Common myeloid progenitor, CD34-positive (primary cell): ENCODE data around the gene GPRC5B.
A peak's percentile ranks its signal among the peaks of the same experiment; 100 is the strongest.

Experiments used
- CTCF ChIA-PET: fragments of 350-600 bp; sonication (Branson Sonifier 250); formaldehyde crosslinking; loops from one replicate; lab custom pipeline; 2021; ENCODE audit warnings: antibody characterized with exemption; lab: Charles Lee
- POLR2A ChIA-PET: fragments of 350-600 bp; sonication (Branson Sonifier 250); formaldehyde crosslinking; loops from one replicate; lab custom pipeline; 2021; ENCODE audit warnings: antibody characterized with exemption; lab: Charles Lee
- DNase-seq, 3 donors: peaks; one replicate each; pipeline versions ENCODE4 v3.0.0 to v3.0.0-alpha.2; 2013
- H3K27ac ChIP-seq, 2 experiments: 1 replicate in 1 of 2; 2 replicates in 1 of 2; pipeline ENCODE4 v1.7.0; 2013; ENCODE audit warnings: inconsistent platforms in 2 of 2, low read length in 2 of 2, mild to moderate bottlenecking in 2 of 2, low read depth in 1 of 2, moderate library complexity in 1 of 2; ENCODE audit not compliant: severe bottlenecking in 2 of 2, insufficient read depth in 1 of 2, poor library complexity in 1 of 2
- H3K27me3 ChIP-seq, 5 experiments: replicated peaks in 2 of 5; 1 replicate in 3 of 5; 2 replicates in 2 of 5; pipeline versions ENCODE4 v1.6.1 to v1.7.0; 2013; ENCODE audit warnings: low read length in 4 of 5, mild to moderate bottlenecking in 2 of 5, moderate library complexity in 2 of 5, inconsistent platforms in 1 of 5; ENCODE audit not compliant: insufficient read depth in 5 of 5, control insufficient read depth in 4 of 5
- H3K36me3 ChIP-seq, 4 experiments: 1 replicate in 2 of 4; 2 replicates in 2 of 4; pipeline versions ENCODE4 v1.6.1 to v1.7.0; 2013; ENCODE audit warnings: low read length in 3 of 4, control low read depth in 1 of 4, mild to moderate bottlenecking in 1 of 4; ENCODE audit not compliant: control insufficient read depth in 4 of 4, insufficient read depth in 4 of 4
- H3K4me1 ChIP-seq, 4 experiments: 1 replicate in 3 of 4; 2 replicates in 1 of 4; pipeline versions ENCODE4 v1.6.1 to v1.7.1; 2013; ENCODE audit warnings: low read length in 3 of 4, mild to moderate bottlenecking in 3 of 4, control low read depth in 1 of 4, inconsistent platforms in 1 of 4, moderate library complexity in 1 of 4; ENCODE audit not compliant: control insufficient read depth in 4 of 4, insufficient read depth in 4 of 4; ENCODE audit errors: control extremely low read depth in 1 of 4
- H3K4me3 ChIP-seq, 7 experiments: 1 replicate in 4 of 7; 2 replicates in 3 of 7; pipeline versions ENCODE4 v1.5.1 to v1.7.0; 2013; ENCODE audit warnings: mild to moderate bottlenecking in 7 of 7, low read length in 6 of 7, moderate library complexity in 6 of 7, inconsistent platforms in 2 of 7, low read depth in 2 of 7, control low read depth in 1 of 7; ENCODE audit not compliant: insufficient read depth in 4 of 7, control insufficient read depth in 1 of 7; ENCODE audit errors: extremely low read depth in 1 of 7
- H3K9me3 ChIP-seq, 5 experiments: 1 replicate in 4 of 5; 2 replicates in 1 of 5; pipeline versions ENCODE4 v1.6.1 to v1.7.1; 2013; ENCODE audit warnings: low read length in 4 of 5, mild to moderate bottlenecking in 2 of 5, inconsistent platforms in 1 of 5, low read depth in 1 of 5, moderate library complexity in 1 of 5; ENCODE audit not compliant: control insufficient read depth in 4 of 5, insufficient read depth in 2 of 5; ENCODE audit errors: control extremely low read depth in 1 of 5
- whole genome bisulfite sequencing: methylation state at CpG from one replicate; pipeline ENCODE4 v1.1.5; 2013; ENCODE audit not compliant: insufficient coverage; 5-methylcytosine and 5-hydroxymethylcytosine counted together

GPRC5B gene

GRCh38 chr16:19831678-19832077 lies 53.0 kb downstream of the GPRC5B start:
- Histone ChIP-seq H3K9me3 (no peaks in the 10 kb centered on the region), H3K27me3 (no peaks in the 10 kb centered on the region), H3K4me3 (no peak overlapping the region), H3K27ac (no peak overlapping the region), H3K4me1 (peaks cover 0 to 8% (median 6%) of the 10 kb centered on the region in 4 experiments), H3K36me3 (no peaks in the 10 kb centered on the region)
- ChIA-PET POLR2A (no interaction called here), CTCF (no interaction called here)
- peak in 2 of 3 donors; percentile 17 to 24 for DNase-seq
- 94% methylated on average over 4 of the region's 6 CpGs for WGBS

GRCh38 chr16:19830902-19831560 lies 53.6 kb downstream of the GPRC5B start:
- no peak overlapping the region for H3K4me3 ChIP-seq
- H3K27me3 ChIP-seq: no peaks in the 10 kb centered on the region
- ChIA-PET POLR2A (no interaction called here), CTCF (no interaction called here)
- no peaks in the 10 kb centered on the region for H3K36me3 ChIP-seq
- peaks cover 0 to 6% (median 6%) of the 10 kb centered on the region in 4 experiments for H3K4me1 ChIP-seq
- H3K27ac ChIP-seq: no peak overlapping the region
- peak in 2 of 3 donors; percentile 51 to 62 for DNase-seq
- 100% methylated on average over 1 of the region's 5 CpGs for WGBS
- no peaks in the 10 kb centered on the region for H3K9me3 ChIP-seq

- CTCF ChIA-PET: no interaction called here
- Histone ChIP-seq H3K9me3 (no peaks in the 10 kb centered on the region), H3K4me3 (no peak overlapping the region), H3K36me3 (no peaks in the 10 kb centered on the region), H3K27me3 (no peaks in the 10 kb centered on the region), H3K4me1 (peaks cover 0 to 6% (median 4%) of the 10 kb centered on the region in 4 experiments), H3K27ac (no peak overlapping the region)
- no peak for DNase-seq
- WGBS: 95% methylated on average over 5 of the region's 9 CpGs
- POLR2A ChIA-PET: no interaction called here
These were observed 54.6 kb downstream of the GPRC5B start for GRCh38 chr16:19829844-19830692.

- Histone ChIP-seq H3K4me3 (no peak overlapping the region), H3K4me1 (no peaks in the 10 kb centered on the region), H3K27me3 (no peaks in the 10 kb centered on the region), H3K36me3 (no peaks in the 10 kb centered on the region), H3K27ac (no peak overlapping the region), H3K9me3 (no peaks in the 10 kb centered on the region)
- no peak for DNase-seq
- POLR2A ChIA-PET: no interaction called here
- WGBS: 100% methylated on average over 4 of the region's 5 CpGs
- CTCF ChIA-PET: no interaction called here
These were observed 60.4 kb downstream of the GPRC5B start for GRCh38 chr16:19824216-19824615.

- Histone ChIP-seq H3K4me3 (no peak overlapping the region), H3K27me3 (no peaks in the 10 kb centered on the region), H3K9me3 (no peaks in the 10 kb centered on the region), H3K27ac (no peak overlapping the region), H3K4me1 (no peaks in the 10 kb centered on the region), H3K36me3 (no peaks in the 10 kb centered on the region)
- no peak for DNase-seq
- WGBS: 87% methylated on average over 4 of the region's 6 CpGs
- ChIA-PET CTCF (no interaction called here), POLR2A (no interaction called here)
These were observed 61.3 kb downstream of the GPRC5B start for GRCh38 chr16:19823322-19823721.

DNA sequence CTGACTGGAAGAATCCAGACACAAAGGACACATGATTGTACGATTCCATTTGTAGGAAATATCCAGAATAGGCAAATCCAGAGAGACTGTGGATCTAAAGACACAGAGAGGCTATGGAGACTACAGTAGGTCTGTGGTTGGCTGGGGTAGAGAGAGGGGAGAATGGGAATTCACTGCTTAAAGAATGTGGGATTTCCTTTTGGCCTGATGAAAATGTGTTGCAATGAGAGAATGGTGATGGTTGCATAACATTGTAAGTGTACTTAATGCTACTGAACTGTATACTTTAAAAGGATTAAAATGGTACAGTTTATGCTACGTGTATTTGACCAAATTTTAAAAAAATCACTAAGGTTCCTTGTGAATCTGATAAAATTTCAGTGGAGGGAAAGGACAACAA lies 62.1 kb downstream of the GPRC5B start:
- Histone ChIP-seq H3K36me3 (no peaks in the 10 kb centered on the region), H3K27ac (no peak overlapping the region), H3K4me3 (no peak overlapping the region), H3K27me3 (no peaks in the 10 kb centered on the region), H3K4me1 (no peaks in the 10 kb centered on the region), H3K9me3 (no peaks in the 10 kb centered on the region)
- ChIA-PET POLR2A (no interaction called here), CTCF (no interaction called here)
- no peak for DNase-seq
- WGBS: 94% methylated on average over 2 of the region's 2 CpGs

- Histone ChIP-seq H3K27me3 (no peaks in the 10 kb centered on the region), H3K27ac (no peak overlapping the region), H3K36me3 (no peaks in the 10 kb centered on the region), H3K4me1 (no peaks in the 10 kb centered on the region), H3K9me3 (peaks cover 0 to 6% (median 3%) of the 10 kb centered on the region in 5 experiments), H3K4me3 (no peak overlapping the region)
- DNase-seq: no peak
- WGBS: no CpG with 5 or more reads among the region's 7 CpGs
- ChIA-PET CTCF (no interaction called here), POLR2A (no interaction called here)
These were observed 66.8 kb downstream of the GPRC5B start for GRCh38 chr16:19817875-19818274.
